IMR-90 (cell line): ENCODE data around the gene CADM1. TPM values are rescaled to one million over a fixed set of nuclear protein-coding genes. Genes with fewer than 3 reads are reported as not detected.

Experiments
- ATAC-seq: fragments of 200-7000 bp; cut with Tn5 transposase; 2 replicates; pipeline ENCODE4 v1.9.1; 2020; ENCODE audit warnings: low read depth, mild to moderate bottlenecking, moderate library complexity
- BruUV-seq: library from RNA; stranded (reverse); fragments of 400-500 nt; replicated peaks from 2 replicates; lab custom pipeline; 2021; lab: Mats Ljungman, UMichigan
- CTCF ChIA-PET: fragments of 300-600 bp; formaldehyde crosslinking; extraction: SDS; loops from one replicate; lab custom pipeline; 2021; ENCODE audit warnings: antibody characterized with exemption; lab: Yijun Ruan, JAX
- POLR2A ChIA-PET: fragments of 300-600 bp; sonication (Branson Sonifier 250); formaldehyde crosslinking; loops from one replicate; lab custom pipeline; 2022; ENCODE audit warnings: antibody characterized with exemption; ENCODE audit not compliant: unreplicated experiment; lab: Charles Lee
- DNase-seq: peaks from one replicate; pipeline ENCODE4 v3.0.0; 2013
- H2AFZ ChIP-seq: replicated peaks from 2 replicates; pipeline ENCODE3; 2013; ENCODE audit warnings: low read length, mild to moderate bottlenecking; ENCODE audit not compliant: poor library complexity
- H2AK5ac ChIP-seq: 2 replicates; pipeline ENCODE4 v1.6.1; 2013; ENCODE audit warnings: low read depth, low read length, inconsistent platforms
- H2AK9ac ChIP-seq: replicated peaks from 2 replicates; pipeline ENCODE3; 2013; ENCODE audit warnings: mild to moderate bottlenecking, low read depth, low read length, moderate library complexity; ENCODE audit not compliant: poor library complexity
- H2BK120ac ChIP-seq: 2 replicates; pipeline ENCODE4 v1.6.1; 2013; ENCODE audit warnings: low read depth, low read length, inconsistent platforms
- H2BK15ac ChIP-seq: 3 replicates; pipeline ENCODE4 v1.6.1; 2013; ENCODE audit warnings: low read depth, low read length, inconsistent platforms
- H2BK20ac ChIP-seq: 2 replicates; pipeline ENCODE4 v1.6.1; 2013; ENCODE audit warnings: low read depth, mild to moderate bottlenecking, inconsistent platforms, low read length, moderate library complexity
- H2BK5ac ChIP-seq: 2 replicates; pipeline ENCODE4 v1.6.1; 2013; ENCODE audit warnings: mild to moderate bottlenecking, low read depth, low read length, inconsistent platforms; ENCODE audit not compliant: poor library complexity, severe bottlenecking
- H3K14ac ChIP-seq: replicated peaks from 2 replicates; pipeline ENCODE4 v1.6.1; 2013; ENCODE audit warnings: low read depth, low read length, inconsistent platforms
- H3K18ac ChIP-seq: 2 replicates; pipeline ENCODE4 v1.6.1; 2013; ENCODE audit warnings: low read depth, low read length, control low read depth
- H3K23ac ChIP-seq: 2 replicates; pipeline ENCODE4 v1.6.1; 2013; ENCODE audit warnings: low read depth, low read length, inconsistent platforms
- H3K27ac ChIP-seq: 2 replicates; pipeline ENCODE4 v1.5.1; 2013; ENCODE audit warnings: mild to moderate bottlenecking, control low read depth, low read length; ENCODE audit not compliant: insufficient read depth
- H3K27me3 ChIP-seq: 2 replicates; pipeline ENCODE4 v1.6.1; 2013; ENCODE audit warnings: low read length; ENCODE audit not compliant: control insufficient read depth, insufficient read depth
- H3K36me3 ChIP-seq: 2 replicates; pipeline ENCODE4 v1.6.1; 2013; ENCODE audit warnings: low read length, mixed read lengths; ENCODE audit not compliant: control insufficient read depth, insufficient read depth
- H3K4ac ChIP-seq: 2 replicates; pipeline ENCODE4 v1.6.1; 2013; ENCODE audit warnings: low read depth, low read length, inconsistent platforms
- H3K4me1 ChIP-seq: 2 replicates; pipeline ENCODE4 v1.6.1; 2013; ENCODE audit warnings: low read length, mixed read lengths; ENCODE audit not compliant: control insufficient read depth, insufficient read depth
- H3K4me2 ChIP-seq: 2 replicates; pipeline ENCODE4 v1.6.1; 2013; ENCODE audit warnings: low read depth, mild to moderate bottlenecking, control low read depth, low read length, moderate library complexity
- H3K4me3 ChIP-seq: 2 replicates; pipeline ENCODE4 v1.5.1; 2013; ENCODE audit warnings: low read depth, mild to moderate bottlenecking, control low read depth, low read length, moderate library complexity; ENCODE audit not compliant: insufficient read depth
- H3K56ac ChIP-seq: 2 replicates; pipeline ENCODE4 v1.6.1; 2013; ENCODE audit warnings: low read length, inconsistent platforms; ENCODE audit not compliant: insufficient read depth; ENCODE audit errors: extremely low read depth
- H3K79me1 ChIP-seq, 2 experiments: 2 replicates each; pipeline ENCODE4 v1.6.1; 2013; ENCODE audit warnings: low read length in 2 of 2, inconsistent platforms in 1 of 2, low read depth in 1 of 2
- H3K9ac ChIP-seq: 2 replicates; pipeline ENCODE4 v1.6.1; 2013; ENCODE audit warnings: low read depth, low read length, control low read depth
- H3K9me1 ChIP-seq: 2 replicates; pipeline ENCODE4 v1.6.1; 2013; ENCODE audit warnings: low read length, inconsistent platforms; ENCODE audit not compliant: insufficient read depth
- H3K9me3 ChIP-seq: 2 replicates; pipeline ENCODE4 v1.6.1; 2013; ENCODE audit warnings: low read length; ENCODE audit not compliant: control insufficient read depth, insufficient read depth
- H4K20me1 ChIP-seq: 2 replicates; pipeline ENCODE4 v1.6.1; 2013; ENCODE audit warnings: low read length, inconsistent platforms; ENCODE audit not compliant: insufficient read depth
- H4K5ac ChIP-seq: 2 replicates; pipeline ENCODE4 v1.6.1; 2013; ENCODE audit warnings: mild to moderate bottlenecking, low read depth, low read length, control low read depth
- H4K8ac ChIP-seq, 2 experiments: 2 replicates each; pipeline ENCODE4 v1.6.1; 2013; ENCODE audit warnings: low read depth in 2 of 2, low read length in 2 of 2, control low read depth in 1 of 2, inconsistent platforms in 1 of 2
- H4K91ac ChIP-seq: 2 replicates; pipeline ENCODE4 v1.6.1; 2013; ENCODE audit warnings: low read depth, low read length, inconsistent platforms; ENCODE audit not compliant: insufficient read depth
- BHLHE40 ChIP-seq: fragments of 150-350 bp; IDR thresholded peaks from 2 replicates; pipeline ENCODE4 v1.6.1; 2016; ENCODE audit warnings: mild to moderate bottlenecking, low read depth, low read length
- CEBPB ChIP-seq: IDR thresholded peaks from 2 replicates; pipeline ENCODE4 v1.6.1; 2012; ENCODE audit warnings: low read depth, low read length, improper control_type of control experiment
- CHD1 ChIP-seq: IDR thresholded peaks from 2 replicates; pipeline ENCODE4 v1.6.1; 2012; ENCODE audit warnings: low read depth, low read length, improper control_type of control experiment
- FOS ChIP-seq: fragments of 150-350 bp; IDR thresholded peaks from 2 replicates; pipeline ENCODE4 v1.6.1; 2016; ENCODE audit warnings: low read depth, low read length
- MAFK ChIP-seq: IDR thresholded peaks from 2 replicates; pipeline ENCODE4 v1.6.1; 2012; ENCODE audit warnings: low read depth, low read length, improper control_type of control experiment
- MAZ ChIP-seq: IDR thresholded peaks from 2 replicates; pipeline ENCODE4 v1.6.1; 2012; ENCODE audit warnings: low read depth, mild to moderate bottlenecking, low read length, improper control_type of control experiment, moderate library complexity, borderline replicate concordance
- MXI1 ChIP-seq: IDR thresholded peaks from 2 replicates; pipeline ENCODE4 v1.6.1; 2012; ENCODE audit warnings: low read depth, mild to moderate bottlenecking, low read length, moderate library complexity, borderline replicate concordance
- NFE2L2 ChIP-seq: fragments of 150-350 bp; IDR thresholded peaks from 2 replicates; pipeline ENCODE4 v1.6.1; 2016; ENCODE audit warnings: low read depth, mild to moderate bottlenecking, low read length
- POLR2A ChIP-seq: IDR thresholded peaks from 2 replicates; pipeline ENCODE4 v1.6.1; 2012; ENCODE audit warnings: mild to moderate bottlenecking, low read depth, low read length
- RAD21 ChIP-seq: IDR thresholded peaks from 2 replicates; pipeline ENCODE4 v1.6.1; 2012; ENCODE audit warnings: low read length, improper control_type of control experiment
- RCOR1 ChIP-seq: IDR thresholded peaks from 2 replicates; pipeline ENCODE4 v1.6.1; 2012; ENCODE audit warnings: mild to moderate bottlenecking, low read length, improper control_type of control experiment; ENCODE audit not compliant: insufficient replicate concordance
- RFX5 ChIP-seq: IDR thresholded peaks from 2 replicates; pipeline ENCODE4 v1.8.0; 2012; ENCODE audit warnings: low read depth, mild to moderate bottlenecking, low read length, moderate library complexity
- SMC3 ChIP-seq: fragments of 150-350 bp; IDR thresholded peaks from 2 replicates; pipeline ENCODE4 v1.6.1; 2016; ENCODE audit warnings: low read depth, mild to moderate bottlenecking, antibody characterized with exemption, low read length, moderate library complexity
- WGBS, 2 experiments: methylation state at CpG; one replicate each; pipeline versions ENCODE4 v1.1.5 to v1.1.7; 2013; ENCODE audit warnings: missing lambda C conversion rate in 2 of 2; ENCODE audit not compliant: insufficient read length in 1 of 2; ENCODE audit errors: extremely low coverage in 2 of 2; 5-methylcytosine and 5-hydroxymethylcytosine counted together
- dilution Hi-C: fragments of 300-500 bp; cut with HindIII; formaldehyde crosslinking; loops from one replicate; pipeline ENCODE4 v1.14.3; 2018; ENCODE audit warnings: low sequenced_read_pairs; ENCODE audit not compliant: unreplicated experiment
- in situ Hi-C: fragments of 300-500 bp; cut with MboI; formaldehyde crosslinking; loops from 3 replicates; pipeline ENCODE4 v1.14.3; 2019; ENCODE audit warnings: low sequenced_read_pairs, inconsistent platforms, mixed read lengths
- intact Hi-C: fragments of 100-400 bp; cut with micrococcal nuclease; formaldehyde crosslinking; loops from 2 replicates; pipeline ENCODE4 v1.10.0; 2022
- polyA plus RNA-seq, 3 experiments: library from polyadenylated mRNA; depleted of rRNA; stranded (reverse); fragments of >200 nt; gene quantifications; 2 replicates each; pipeline ENCODE4 v1.2.3, GENCODE V29; 2012; ENCODE audit warnings: low replicate concordance in 1 of 3
- total RNA-seq: library from RNA; depleted of rRNA; stranded (reverse); fragments of >200 nt; gene quantifications from 2 replicates; pipeline ENCODE4 v1.2.3, GENCODE V29; 2012
- TF ChIP-seq, protein P1 (sequence below): fragments of 150-350 bp; IDR thresholded peaks from 2 replicates; pipeline ENCODE4 v1.6.1; 2017; ENCODE audit warnings: mild to moderate bottlenecking, antibody characterized with exemption, low read length, low read depth
- TF ChIP-seq, protein P2 (sequence below): fragments of 150-350 bp; IDR thresholded peaks from 2 replicates; pipeline ENCODE4 v1.6.1; 2016; ENCODE audit warnings: low read depth, mild to moderate bottlenecking, low read length, moderate library complexity, borderline replicate concordance
- TF ChIP-seq, protein P3 (sequence below): conservative IDR thresholded peaks from 2 replicates; pipeline ENCODE4 v1.5.1; 2012; ENCODE audit warnings: mild to moderate bottlenecking, low read depth, low read length, improper control_type of control experiment

The CADM1 gene
- total and polyA plus RNA-seq, 2 of the 4 experiments (the other 2 are of a cell fraction): 28.8 to 77.1 TPM

DNA sequence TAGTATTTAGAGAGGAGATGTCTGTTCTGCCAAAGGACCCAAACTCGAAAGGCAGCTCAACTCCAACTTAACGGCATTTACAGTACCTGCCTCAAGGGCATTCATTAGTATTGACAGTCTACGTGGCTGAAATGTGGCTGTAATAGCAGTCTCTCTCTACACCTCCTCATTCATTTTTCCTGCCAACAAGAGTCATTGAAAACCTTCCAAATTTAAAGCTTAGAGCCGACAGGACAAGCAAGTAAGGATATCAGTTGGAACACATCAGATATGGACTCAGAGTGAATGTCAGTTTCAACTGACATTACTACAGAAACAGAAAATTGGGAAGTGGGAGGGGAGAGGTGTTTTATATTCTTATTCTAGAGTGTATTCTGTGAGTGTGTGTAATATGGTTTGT, 253.1 kb downstream of the CADM1 start:
- intact Hi-C loops: no loop called here
- H4K20me1 ChIP-seq: no peaks in the 10 kb centered on the region
- H3K9ac ChIP-seq: no peak overlapping the region
- no peak overlapping the region for H3K14ac ChIP-seq
- H3K23ac ChIP-seq: no peak overlapping the region
- no peak for DNase-seq
- H3K4me1 ChIP-seq: no peaks in the 10 kb centered on the region
- H3K9me3 ChIP-seq: no peaks in the 10 kb centered on the region
- H2AK9ac ChIP-seq: no peak overlapping the region
- H3K9me1 ChIP-seq: no peaks in the 10 kb centered on the region
- TF ChIP-seq, protein P1, sequence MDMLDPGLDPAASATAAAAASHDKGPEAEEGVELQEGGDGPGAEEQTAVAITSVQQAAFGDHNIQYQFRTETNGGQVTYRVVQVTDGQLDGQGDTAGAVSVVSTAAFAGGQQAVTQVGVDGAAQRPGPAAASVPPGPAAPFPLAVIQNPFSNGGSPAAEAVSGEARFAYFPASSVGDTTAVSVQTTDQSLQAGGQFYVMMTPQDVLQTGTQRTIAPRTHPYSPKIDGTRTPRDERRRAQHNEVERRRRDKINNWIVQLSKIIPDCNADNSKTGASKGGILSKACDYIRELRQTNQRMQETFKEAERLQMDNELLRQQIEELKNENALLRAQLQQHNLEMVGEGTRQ: no peak
- TF ChIP-seq POLR2A (no peak), RCOR1 (no peak), MAZ (no peak), CHD1 (no peak), MXI1 (no peak), RFX5 (no peak), FOS (no peak), SMC3 (no peak), MAFK (no peak), NFE2L2 (no peak), BHLHE40 (no peak), CEBPB (no peak), RAD21 (no peak)
- TF ChIP-seq, protein P2, sequence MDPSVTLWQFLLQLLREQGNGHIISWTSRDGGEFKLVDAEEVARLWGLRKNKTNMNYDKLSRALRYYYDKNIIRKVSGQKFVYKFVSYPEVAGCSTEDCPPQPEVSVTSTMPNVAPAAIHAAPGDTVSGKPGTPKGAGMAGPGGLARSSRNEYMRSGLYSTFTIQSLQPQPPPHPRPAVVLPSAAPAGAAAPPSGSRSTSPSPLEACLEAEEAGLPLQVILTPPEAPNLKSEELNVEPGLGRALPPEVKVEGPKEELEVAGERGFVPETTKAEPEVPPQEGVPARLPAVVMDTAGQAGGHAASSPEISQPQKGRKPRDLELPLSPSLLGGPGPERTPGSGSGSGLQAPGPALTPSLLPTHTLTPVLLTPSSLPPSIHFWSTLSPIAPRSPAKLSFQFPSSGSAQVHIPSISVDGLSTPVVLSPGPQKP: no peak
- TF ChIP-seq, protein P3, sequence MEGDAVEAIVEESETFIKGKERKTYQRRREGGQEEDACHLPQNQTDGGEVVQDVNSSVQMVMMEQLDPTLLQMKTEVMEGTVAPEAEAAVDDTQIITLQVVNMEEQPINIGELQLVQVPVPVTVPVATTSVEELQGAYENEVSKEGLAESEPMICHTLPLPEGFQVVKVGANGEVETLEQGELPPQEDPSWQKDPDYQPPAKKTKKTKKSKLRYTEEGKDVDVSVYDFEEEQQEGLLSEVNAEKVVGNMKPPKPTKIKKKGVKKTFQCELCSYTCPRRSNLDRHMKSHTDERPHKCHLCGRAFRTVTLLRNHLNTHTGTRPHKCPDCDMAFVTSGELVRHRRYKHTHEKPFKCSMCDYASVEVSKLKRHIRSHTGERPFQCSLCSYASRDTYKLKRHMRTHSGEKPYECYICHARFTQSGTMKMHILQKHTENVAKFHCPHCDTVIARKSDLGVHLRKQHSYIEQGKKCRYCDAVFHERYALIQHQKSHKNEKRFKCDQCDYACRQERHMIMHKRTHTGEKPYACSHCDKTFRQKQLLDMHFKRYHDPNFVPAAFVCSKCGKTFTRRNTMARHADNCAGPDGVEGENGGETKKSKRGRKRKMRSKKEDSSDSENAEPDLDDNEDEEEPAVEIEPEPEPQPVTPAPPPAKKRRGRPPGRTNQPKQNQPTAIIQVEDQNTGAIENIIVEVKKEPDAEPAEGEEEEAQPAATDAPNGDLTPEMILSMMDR: no peak
- dilution Hi-C loops: no loop called here
- POLR2A ChIA-PET: no interaction called here
- no peak for ATAC-seq
- no TSS peak for BruUV-seq
- H4K8ac ChIP-seq: no peak overlapping the region
- CTCF ChIA-PET: no interaction called here
- no peak overlapping the region for H2AFZ ChIP-seq
- H3K4me2 ChIP-seq: no peak overlapping the region
- no peak overlapping the region for H3K56ac ChIP-seq
- H3K18ac ChIP-seq: no peak overlapping the region
- H4K91ac ChIP-seq: no peak overlapping the region
- WGBS, 2 experiments: no CpG with 5 or more reads among the region's 4 CpGs
- H2AK5ac ChIP-seq: no peak overlapping the region
- H2BK120ac ChIP-seq: no peak overlapping the region
- in situ Hi-C loops: no loop called here
- no peak overlapping the region for H3K4ac ChIP-seq
- H3K4me3 ChIP-seq: no peak overlapping the region
- no peaks in the 10 kb centered on the region for H3K36me3 ChIP-seq
- no peaks in the 10 kb centered on the region for H3K27me3 ChIP-seq
- no peak overlapping the region for H3K27ac ChIP-seq
- no peak overlapping the region for H4K5ac ChIP-seq
- no peak overlapping the region for H2BK5ac ChIP-seq
- no peak overlapping the region for H2BK20ac ChIP-seq
- H2BK15ac ChIP-seq: no peak overlapping the region
- H3K79me1 ChIP-seq: no peaks in the 10 kb centered on the region
